GM21381 (cell line): ENCODE measurements around the gene WDR47.
A peak's percentile ranks its signal among the peaks of the same experiment; 100 is the strongest.
"Not testable (repeated sequence)": the region's sequence is repeated elsewhere in the genome, so short reads cannot be mapped to it uniquely, and the experiment has no call there.

Experiments
- ATAC-seq: cut with Tn5 transposase; IDR thresholded peaks from one replicate; pipeline ENCODE4 v1.9.1; 2021; ENCODE audit warnings: mild to moderate bottlenecking, moderate library complexity; ENCODE audit not compliant: unreplicated experiment

Gene WDR47

GRCh38 chr1:108969346-108969745 is 72.6 kb downstream of the WDR47 start:
- no peak for ATAC-seq

- ATAC-seq, result peak; percentile 88
Measured at GRCh38 chr1:108963052-108963686, 78.7 kb downstream of the WDR47 start, which contains the start of gene CLCC1. Gene CLCC1 (minus strand): TSS chr1:108963484. CDS start chr1:108950437, 13,047 bp downstream.

- ATAC-seq, result no peak
Measured at GRCh38 chr1:108962681-108963051, 79.2 kb downstream of the WDR47 start.

GRCh38 chr1:108961752-108962486 is 80.0 kb downstream of the WDR47 start:
- ATAC-seq, result no peak

- ATAC-seq, result peak; percentile 36
Measured at GRCh38 chr1:108961198-108961597, 80.7 kb downstream of the WDR47 start.

- ATAC-seq, result no peak
Measured at GRCh38 chr1:108960719-108961118, 81.2 kb downstream of the WDR47 start.

- ATAC-seq, result no peak
Measured at GRCh38 chr1:108957888-108958287, 84.0 kb downstream of the WDR47 start.

- no peak for ATAC-seq
Measured at GRCh38 chr1:108955881-108956280, 86.0 kb downstream of the WDR47 start.

GRCh38 chr1:108955111-108955510 is 86.8 kb downstream of the WDR47 start:
- ATAC-seq, result no peak

- no peak for ATAC-seq
Measured at GRCh38 chr1:108953452-108953851, 88.5 kb downstream of the WDR47 start.

GRCh38 chr1:108951242-108951641 is 90.7 kb downstream of the WDR47 start:
- no peak for ATAC-seq

- no peak for ATAC-seq
Measured at GRCh38 chr1:108949044-108949443, 92.9 kb downstream of the WDR47 start.

- ATAC-seq, result no peak
Measured at GRCh38 chr1:108947871-108948525, 93.9 kb downstream of the WDR47 start.

GRCh38 chr1:108936170-108936569 is 105.7 kb downstream of the WDR47 start:
- no peak for ATAC-seq

- no peak for ATAC-seq
Measured at GRCh38 chr1:108933944-108934343, 108.0 kb downstream of the WDR47 start.

GRCh38 chr1:108927565-108927964 is 114.3 kb downstream of the WDR47 start:
- ATAC-seq, result not testable (repeated sequence)

GRCh38 chr1:108925920-108926319 is 116.0 kb downstream of the WDR47 start:
- no peak for ATAC-seq
